SJCRH30 (cell line): ENCODE measurements around the gene THY1. TPM values are rescaled to one million over a fixed set of nuclear protein-coding genes. Genes with fewer than 3 reads are reported as not detected.
"Not testable (repeated sequence)": the region's sequence is repeated elsewhere in the genome, so short reads cannot be mapped to it uniquely, and the experiment has no call there.

Experiments
- DNase-seq, 2 experiments: peaks; one replicate each; pipeline ENCODE4 v3.0.0-alpha.2; 2015 to 2020
- H3K27ac ChIP-seq: fragments of 250-450 bp; sonication (Bioruptor Pico); 2 replicates; pipeline ENCODE4 v1.5.1; 2020; ENCODE audit warnings: mild to moderate bottlenecking, moderate library complexity
- H3K27me3 ChIP-seq: fragments of 250-450 bp; sonication (Bioruptor Pico); 2 replicates; pipeline ENCODE4 v1.5.1; 2020; ENCODE audit warnings: mild to moderate bottlenecking, moderate library complexity
- H3K36me3 ChIP-seq: fragments of 250-450 bp; sonication (Bioruptor Pico); 2 replicates; pipeline ENCODE4 v1.5.1; 2020; ENCODE audit warnings: mild to moderate bottlenecking, moderate library complexity
- H3K4me1 ChIP-seq: fragments of 250-450 bp; sonication (Bioruptor Pico); 2 replicates; pipeline ENCODE4 v1.5.1; 2020; ENCODE audit warnings: mild to moderate bottlenecking, moderate library complexity
- H3K4me3 ChIP-seq: fragments of 250-450 bp; sonication (Bioruptor Pico); 2 replicates; pipeline ENCODE4 v1.5.1; 2020; ENCODE audit warnings: mild to moderate bottlenecking, moderate library complexity
- H3K9me3 ChIP-seq: fragments of 250-450 bp; sonication (Bioruptor Pico); replicated peaks from 2 replicates; pipeline ENCODE4 v1.5.1; 2020; ENCODE audit warnings: mild to moderate bottlenecking, moderate library complexity
- total RNA-seq: library from RNA; depleted of rRNA; stranded (reverse); fragments of >200 nt; shearing (Covaris generic); gene quantifications from 2 replicates; pipeline ENCODE4 v1.2.3, GENCODE V29; 2014

THY1 gene
- total RNA-seq, 1 experiment from 2014 or later, result 2.5 TPM

DNA sequence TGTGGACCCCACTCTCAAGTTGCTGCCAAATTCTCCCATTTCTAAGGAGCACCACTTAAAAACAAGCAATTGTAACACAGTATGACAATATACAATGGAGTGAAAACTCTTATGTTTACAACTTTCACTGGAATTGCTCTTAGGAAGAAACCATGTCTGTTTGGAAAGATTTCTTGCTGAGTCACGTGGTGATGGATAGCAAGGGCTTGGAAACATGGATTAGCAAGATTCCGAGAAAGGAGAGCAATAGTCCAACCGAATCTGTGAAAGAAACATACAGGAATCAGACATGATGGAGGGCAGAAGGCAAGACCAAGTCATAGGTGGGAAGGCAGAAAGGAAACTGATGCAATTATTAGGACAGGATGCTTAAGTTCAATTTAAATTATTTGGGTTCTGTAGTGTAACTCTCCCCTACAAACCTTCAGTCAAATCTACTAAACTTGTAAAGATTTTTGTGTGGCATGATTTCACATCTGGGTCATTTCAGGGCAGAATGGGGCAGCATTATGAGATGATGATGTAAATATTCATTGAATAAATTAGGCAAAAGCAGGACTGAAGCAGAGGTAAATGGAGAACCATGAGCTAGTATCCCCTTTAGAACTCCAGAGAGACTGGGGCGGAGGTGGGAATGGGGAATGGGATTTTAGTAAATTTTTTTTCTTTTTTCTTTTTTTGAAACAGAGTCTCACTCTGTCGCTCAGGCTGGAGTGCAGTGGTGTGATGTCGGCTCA, 27.8 kb upstream of the THY1 start:
- no peaks in the 10 kb centered on the region for H3K4me1 ChIP-seq
- no peak for DNase-seq
- no peaks in the 10 kb centered on the region for H3K9me3 ChIP-seq
- H3K4me3 ChIP-seq, result no peak overlapping the region
- H3K27me3 ChIP-seq, result no peaks in the 10 kb centered on the region
- H3K36me3 ChIP-seq, result no peaks in the 10 kb centered on the region
- H3K27ac ChIP-seq, result no peak overlapping the region

DNA sequence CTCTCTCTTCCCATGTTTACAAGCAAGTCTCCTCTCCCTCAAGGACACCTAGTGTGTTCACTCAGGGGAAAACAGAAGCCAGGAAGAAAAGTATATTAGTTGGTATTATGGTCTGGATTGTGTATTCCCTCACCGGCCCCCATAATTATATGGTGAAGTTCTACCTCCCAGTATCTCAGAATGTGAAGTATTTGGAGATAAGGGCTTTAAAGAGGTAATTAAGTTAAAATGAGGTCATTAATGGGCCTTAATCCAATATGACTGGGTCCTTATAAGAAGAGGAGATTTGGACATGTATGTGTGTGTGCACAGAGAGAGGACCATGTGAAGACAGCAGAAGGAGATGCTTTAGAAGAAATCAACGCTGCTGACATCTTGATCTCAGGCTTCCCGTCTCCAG, 26.5 kb upstream of the THY1 start:
- Histone ChIP-seq H3K4me1 (no peaks in the 10 kb centered on the region), H3K36me3 (no peaks in the 10 kb centered on the region), H3K9me3 (no peaks in the 10 kb centered on the region), H3K4me3 (no peak overlapping the region), H3K27me3 (no peaks in the 10 kb centered on the region), H3K27ac (no peak overlapping the region)
- no peak for DNase-seq

DNA sequence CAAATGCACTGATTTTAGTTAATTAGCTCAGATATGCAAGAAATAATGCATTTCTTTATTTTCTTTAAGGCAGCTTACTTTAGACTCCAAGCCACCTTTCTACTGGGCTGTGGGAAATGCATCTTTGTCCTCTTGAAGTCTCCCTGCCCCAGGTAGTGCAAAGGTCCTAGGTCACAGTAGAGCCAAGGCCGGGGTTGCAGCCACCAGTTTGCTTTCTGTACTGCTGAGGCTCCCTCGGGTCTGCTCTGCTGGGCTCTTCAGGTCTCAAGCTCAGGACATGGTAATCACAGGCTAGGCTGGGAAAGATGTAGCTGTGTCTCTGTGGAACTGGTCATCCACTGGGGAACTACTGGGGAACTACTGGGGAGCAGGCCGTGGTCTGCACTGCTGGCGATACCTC, 25.4 kb upstream of the THY1 start:
- H3K4me1 ChIP-seq, result no peaks in the 10 kb centered on the region
- no peak for DNase-seq
- H3K36me3 ChIP-seq, result no peaks in the 10 kb centered on the region
- no peaks in the 10 kb centered on the region for H3K9me3 ChIP-seq
- no peak overlapping the region for H3K27ac ChIP-seq
- no peaks in the 10 kb centered on the region for H3K27me3 ChIP-seq
- H3K4me3 ChIP-seq, result no peak overlapping the region

DNA sequence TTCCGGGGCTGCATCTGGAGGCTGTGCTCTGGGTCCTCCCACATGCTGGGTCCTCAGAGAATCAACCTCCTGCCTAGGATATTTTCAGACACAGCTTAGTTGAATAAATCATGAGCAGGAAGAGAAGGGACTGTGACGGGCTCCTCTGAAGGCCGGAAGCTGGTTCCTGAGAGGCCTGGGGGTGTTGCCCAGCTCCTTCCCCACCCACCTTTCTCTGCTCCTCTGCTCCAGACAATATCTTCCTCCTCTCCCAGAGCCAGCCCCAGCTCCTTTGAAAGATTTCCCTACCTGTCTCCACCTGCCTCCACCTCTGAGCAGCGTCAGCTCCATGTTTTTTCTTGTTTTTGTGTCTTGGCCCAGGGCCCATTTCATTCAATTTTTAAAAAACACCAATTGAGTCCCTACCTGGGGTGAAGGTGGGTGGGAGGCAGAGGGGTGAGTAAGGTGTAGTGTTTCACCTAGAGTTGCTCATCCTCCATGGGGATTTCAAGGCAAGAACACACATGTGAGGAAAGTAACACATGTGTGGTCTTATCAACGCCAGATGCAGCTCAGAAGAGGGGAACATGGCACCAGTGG, 24.8 kb upstream of the THY1 start:
- Histone ChIP-seq H3K27me3 (no peaks in the 10 kb centered on the region), H3K36me3 (no peaks in the 10 kb centered on the region), H3K4me1 (no peaks in the 10 kb centered on the region), H3K27ac (no peak overlapping the region), H3K4me3 (no peak overlapping the region), H3K9me3 (no peaks in the 10 kb centered on the region)
- no peak for DNase-seq

DNA sequence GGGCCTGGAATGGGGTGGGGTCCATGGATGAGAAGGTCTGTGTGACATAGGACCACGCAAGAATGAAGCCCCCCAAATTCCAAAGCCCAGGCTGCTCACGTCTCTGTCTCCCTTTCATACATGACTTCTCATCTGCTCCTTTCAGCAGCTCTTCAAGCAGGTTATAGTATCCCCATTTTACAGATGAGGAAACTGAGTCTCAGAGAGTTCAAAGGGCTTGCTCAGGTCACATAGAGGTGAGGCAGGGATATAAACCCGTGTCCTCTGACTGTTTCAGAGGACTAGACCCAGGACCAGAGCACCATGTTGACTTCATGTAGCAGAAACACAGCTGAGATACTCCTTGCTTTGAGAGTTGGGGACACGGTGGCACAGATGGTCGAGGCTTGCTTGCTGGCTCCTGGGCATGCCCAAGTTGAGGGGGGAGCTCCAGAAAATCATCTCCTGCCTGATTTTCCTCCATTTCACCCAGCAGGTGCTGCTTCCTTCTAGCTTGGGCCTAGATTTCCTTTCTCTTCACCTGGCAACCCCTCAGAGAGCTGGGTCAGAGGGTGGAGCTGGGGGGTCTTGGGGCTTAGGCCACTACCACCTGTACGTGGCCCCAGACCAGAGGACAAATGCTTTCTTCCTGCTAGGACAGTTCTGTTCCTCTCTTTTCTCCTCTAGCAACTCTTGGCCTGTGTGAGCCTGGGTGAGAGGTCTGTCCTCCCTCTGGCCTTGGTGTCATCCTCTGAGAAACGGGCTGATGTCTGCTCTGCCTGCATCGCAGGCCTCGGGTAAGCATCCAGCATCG, 24.1 kb upstream of the THY1 start:
- Histone ChIP-seq H3K27me3 (no peaks in the 10 kb centered on the region), H3K36me3 (no peaks in the 10 kb centered on the region), H3K4me1 (no peaks in the 10 kb centered on the region), H3K27ac (no peak overlapping the region), H3K4me3 (no peak overlapping the region), H3K9me3 (no peaks in the 10 kb centered on the region)
- no peak for DNase-seq

DNA sequence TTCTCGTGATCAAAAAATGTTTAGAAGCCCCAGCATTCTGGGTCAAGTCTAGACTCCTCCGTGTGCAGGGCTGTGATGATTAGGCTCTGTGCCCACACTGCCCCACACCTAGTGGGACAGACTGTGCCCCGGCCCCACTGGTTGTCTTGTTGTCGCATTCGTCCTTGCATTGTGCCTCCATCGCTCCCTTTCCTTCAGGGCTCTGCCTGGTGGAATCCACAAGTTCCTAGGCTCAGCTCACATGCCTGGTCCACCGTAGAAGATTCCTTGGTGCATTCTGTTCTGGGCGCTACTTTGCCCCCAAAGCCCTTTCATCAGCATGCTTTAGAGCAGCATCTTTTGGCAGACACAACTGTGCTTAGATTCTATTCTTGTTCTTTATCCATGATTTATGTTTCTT, 23.5 kb upstream of the THY1 start:
- Histone ChIP-seq H3K27ac (no peak overlapping the region), H3K27me3 (no peaks in the 10 kb centered on the region), H3K4me3 (no peak overlapping the region), H3K9me3 (no peaks in the 10 kb centered on the region), H3K36me3 (no peaks in the 10 kb centered on the region), H3K4me1 (no peaks in the 10 kb centered on the region)
- DNase-seq, result no peak

DNA sequence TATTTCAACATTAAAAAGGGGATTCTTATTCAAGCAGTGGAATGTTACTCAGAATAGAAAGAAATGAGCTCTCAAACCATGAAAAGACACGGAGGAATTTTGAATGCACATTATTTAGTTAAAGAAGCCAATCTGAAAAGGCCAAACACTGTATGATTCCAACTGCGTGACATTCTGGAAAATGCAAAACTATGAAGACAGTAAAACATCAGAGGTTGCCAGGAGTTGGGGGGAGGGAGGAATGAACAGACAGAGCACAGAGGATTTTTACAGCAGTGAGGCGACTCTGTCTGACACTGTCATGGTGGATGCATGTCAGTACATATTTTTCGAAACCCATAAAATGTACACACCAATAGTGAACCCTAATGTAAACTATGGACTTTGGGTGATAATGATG, 22.9 kb upstream of the THY1 start:
- H3K9me3 ChIP-seq, result no peaks in the 10 kb centered on the region
- no peaks in the 10 kb centered on the region for H3K4me1 ChIP-seq
- H3K36me3 ChIP-seq, result no peaks in the 10 kb centered on the region
- DNase-seq, result no peak
- H3K4me3 ChIP-seq, result no peak overlapping the region
- no peak overlapping the region for H3K27ac ChIP-seq
- H3K27me3 ChIP-seq, result no peaks in the 10 kb centered on the region

DNA sequence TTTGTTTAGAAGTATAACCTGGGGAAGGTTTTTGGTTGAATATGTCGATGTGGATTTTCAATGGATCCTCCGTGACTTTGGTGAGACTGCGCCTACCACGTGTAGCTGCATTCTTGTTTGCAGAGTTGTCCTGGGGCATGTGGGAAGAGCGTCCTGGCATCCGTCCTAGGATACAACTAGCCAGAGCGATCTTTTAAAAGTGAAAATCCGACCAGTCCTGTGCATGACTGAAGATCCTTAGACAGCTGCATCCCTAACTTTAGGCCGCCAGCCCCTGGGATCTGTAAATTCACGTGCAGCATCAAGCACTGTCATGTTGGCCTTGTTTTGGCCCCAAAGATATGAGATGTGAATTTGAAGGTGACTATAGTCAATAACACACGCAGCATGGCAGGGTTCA, 22.4 kb upstream of the THY1 start:
- no peaks in the 10 kb centered on the region for H3K27me3 ChIP-seq
- no peak overlapping the region for H3K4me3 ChIP-seq
- H3K9me3 ChIP-seq, result no peaks in the 10 kb centered on the region
- no peak overlapping the region for H3K27ac ChIP-seq
- DNase-seq, result no peak
- H3K4me1 ChIP-seq, result no peaks in the 10 kb centered on the region
- no peaks in the 10 kb centered on the region for H3K36me3 ChIP-seq

DNA sequence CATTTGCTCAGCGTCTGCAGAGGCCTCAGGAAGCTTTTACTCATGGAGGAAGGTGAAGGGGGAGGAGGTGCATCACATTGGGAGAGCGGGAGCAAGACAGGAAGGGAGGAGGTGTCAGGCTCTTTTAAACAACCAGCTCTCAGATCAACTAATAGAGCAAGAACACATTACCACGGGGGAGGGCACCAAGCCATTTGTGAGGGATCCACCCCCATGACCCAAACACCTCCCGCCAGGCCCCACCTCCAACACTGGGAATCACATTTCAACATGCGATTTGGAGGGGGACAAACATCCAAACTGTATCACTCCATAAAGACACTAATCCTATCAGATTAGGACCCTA, 18.9 kb upstream of the THY1 start:
- DNase-seq, result no peak
- Histone ChIP-seq H3K4me3 (no peak overlapping the region), H3K27ac (no peak overlapping the region)

DNA sequence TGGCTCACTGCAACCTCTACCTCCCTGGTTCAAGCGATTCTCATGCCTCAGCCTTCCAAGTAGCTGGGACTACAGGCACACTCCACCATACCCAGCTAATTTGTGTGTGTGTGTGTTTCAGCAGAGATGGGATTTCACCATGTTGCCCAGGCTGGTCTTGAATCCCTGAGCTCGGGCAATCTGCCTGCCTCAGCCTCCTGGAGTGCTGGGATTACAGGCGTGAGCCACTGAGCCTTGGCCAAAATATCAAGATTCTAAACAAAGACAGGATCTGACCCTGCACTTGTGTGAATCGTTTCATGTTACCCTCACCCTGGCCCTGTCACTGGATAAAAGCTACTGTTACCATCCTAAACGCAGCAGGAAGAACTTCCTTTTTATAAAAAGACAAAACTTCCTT, 15.6 kb upstream of the THY1 start:
- no peaks in the 10 kb centered on the region for H3K27me3 ChIP-seq
- no peak overlapping the region for H3K4me3 ChIP-seq
- no peak for DNase-seq
- H3K9me3 ChIP-seq, result no peaks in the 10 kb centered on the region
- no peaks in the 10 kb centered on the region for H3K36me3 ChIP-seq
- no peaks in the 10 kb centered on the region for H3K4me1 ChIP-seq
- no peak overlapping the region for H3K27ac ChIP-seq

More for the DNA sequence above, 18.9 kb upstream of the THY1 start:
- Histone ChIP-seq H3K4me1 (no peaks in the 10 kb centered on the region), H3K27me3 (no peaks in the 10 kb centered on the region), H3K36me3 (no peaks in the 10 kb centered on the region), H3K9me3 (no peaks in the 10 kb centered on the region)

DNA sequence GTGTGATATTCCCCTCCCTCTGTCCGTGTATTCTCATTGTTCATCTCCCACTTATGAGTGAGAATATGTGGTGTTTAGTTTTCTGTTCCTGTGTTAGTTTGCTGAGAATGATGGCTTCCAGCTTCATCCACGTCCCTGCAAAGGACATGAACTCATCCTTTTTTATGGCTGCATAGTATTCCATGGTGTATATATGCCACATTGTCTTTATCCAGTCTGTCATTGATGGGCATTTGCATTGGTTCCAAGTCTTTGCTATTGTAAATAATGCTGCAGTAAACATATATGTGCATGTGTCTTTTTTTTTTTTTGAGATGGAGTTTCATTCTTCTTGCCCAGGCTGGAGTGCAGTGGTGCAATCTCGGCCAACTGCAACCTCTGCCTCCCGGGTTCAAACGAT, 14.5 kb upstream of the THY1 start:
- DNase-seq, H3K9me3 ChIP-seq, H3K4me1 ChIP-seq, H3K27ac ChIP-seq, H3K36me3 ChIP-seq, H3K27me3 ChIP-seq, H3K4me3 ChIP-seq: not testable (repeated sequence)

DNA sequence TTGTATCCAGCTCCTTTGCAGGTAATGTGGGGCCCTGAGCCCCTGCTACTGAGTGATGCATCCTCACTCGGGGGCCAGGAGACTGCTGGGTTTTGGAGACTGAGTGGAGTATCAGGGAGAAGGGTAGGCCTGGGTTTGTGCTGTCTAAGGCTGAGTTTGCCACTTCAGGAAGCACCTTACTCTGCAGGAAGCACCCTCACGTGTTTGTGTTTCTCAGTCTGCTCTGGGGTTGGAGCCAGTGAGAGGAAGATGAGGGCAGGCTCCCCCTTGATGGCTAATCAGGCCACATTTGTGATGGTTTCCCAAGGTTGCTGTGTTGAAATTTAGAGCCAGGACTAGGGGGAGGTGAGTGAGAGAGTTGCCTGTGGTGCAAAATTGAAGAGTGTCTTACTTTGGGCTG, 13.7 kb upstream of the THY1 start:
- Histone ChIP-seq H3K4me3 (no peak overlapping the region), H3K27ac (no peak overlapping the region), H3K4me1 (no peaks in the 10 kb centered on the region), H3K27me3 (no peaks in the 10 kb centered on the region), H3K9me3 (no peaks in the 10 kb centered on the region), H3K36me3 (no peaks in the 10 kb centered on the region)
- no peak for DNase-seq

DNA sequence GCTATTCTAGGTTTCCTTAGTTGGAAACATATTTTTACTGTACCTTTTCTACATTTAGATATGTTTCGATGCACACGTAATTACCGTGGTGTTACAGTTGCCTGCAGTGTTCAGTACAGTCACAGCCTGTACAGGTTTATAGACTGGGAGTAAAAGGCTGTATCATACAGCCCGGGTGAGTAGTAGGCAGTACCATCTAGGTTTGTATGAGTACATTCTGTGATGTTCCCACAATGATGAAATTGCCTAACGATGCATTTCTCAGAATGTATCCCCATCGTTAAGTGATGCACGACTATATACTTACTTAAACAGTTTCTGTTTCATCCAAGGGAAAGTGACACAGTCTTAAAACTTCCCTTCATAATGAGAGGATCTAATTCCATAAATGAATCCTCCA, 13.1 kb upstream of the THY1 start:
- no peak overlapping the region for H3K4me3 ChIP-seq
- no peaks in the 10 kb centered on the region for H3K27me3 ChIP-seq
- DNase-seq, result no peak
- no peaks in the 10 kb centered on the region for H3K4me1 ChIP-seq
- no peaks in the 10 kb centered on the region for H3K9me3 ChIP-seq
- H3K36me3 ChIP-seq, result no peaks in the 10 kb centered on the region
- no peak overlapping the region for H3K27ac ChIP-seq

DNA sequence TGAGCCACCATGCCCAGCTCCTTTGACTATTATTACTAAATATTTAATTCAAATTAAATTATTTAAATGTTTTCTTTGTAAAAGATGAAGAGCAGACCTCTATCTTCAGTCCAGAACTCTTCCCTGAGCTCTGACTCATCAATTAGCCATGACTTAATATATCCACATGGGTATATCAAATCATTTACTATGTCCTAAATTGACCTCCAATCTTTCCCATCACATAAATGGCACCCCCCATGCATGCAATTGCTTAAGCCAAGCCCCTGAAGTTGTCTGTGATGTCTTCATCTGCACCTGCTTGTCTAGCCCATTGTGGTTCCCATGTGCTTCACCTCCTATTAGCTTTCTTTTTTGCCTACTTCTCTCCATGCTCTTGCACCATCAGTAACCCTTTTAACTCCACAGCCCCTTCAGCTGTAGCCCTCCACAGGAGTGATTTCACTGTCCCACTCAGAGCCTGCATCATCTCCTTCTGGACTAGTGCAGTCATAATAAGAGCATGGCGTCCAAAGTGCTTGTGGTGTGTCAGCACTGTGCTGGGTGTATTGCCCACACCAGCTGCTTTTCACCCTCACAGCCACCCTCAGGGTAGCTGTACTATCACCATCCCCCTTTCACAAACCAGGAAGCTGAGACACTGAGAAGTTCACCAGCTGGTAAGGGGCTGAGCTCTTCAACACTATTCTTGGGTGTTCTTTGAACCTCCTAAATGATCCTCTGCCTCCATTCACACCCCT, 11.8 kb upstream of the THY1 start:
- H3K27me3 ChIP-seq, result no peaks in the 10 kb centered on the region
- no peak overlapping the region for H3K4me3 ChIP-seq
- H3K9me3 ChIP-seq, result no peaks in the 10 kb centered on the region
- H3K27ac ChIP-seq, result no peak overlapping the region
- no peaks in the 10 kb centered on the region for H3K36me3 ChIP-seq
- DNase-seq, result no peak
- no peaks in the 10 kb centered on the region for H3K4me1 ChIP-seq

DNA sequence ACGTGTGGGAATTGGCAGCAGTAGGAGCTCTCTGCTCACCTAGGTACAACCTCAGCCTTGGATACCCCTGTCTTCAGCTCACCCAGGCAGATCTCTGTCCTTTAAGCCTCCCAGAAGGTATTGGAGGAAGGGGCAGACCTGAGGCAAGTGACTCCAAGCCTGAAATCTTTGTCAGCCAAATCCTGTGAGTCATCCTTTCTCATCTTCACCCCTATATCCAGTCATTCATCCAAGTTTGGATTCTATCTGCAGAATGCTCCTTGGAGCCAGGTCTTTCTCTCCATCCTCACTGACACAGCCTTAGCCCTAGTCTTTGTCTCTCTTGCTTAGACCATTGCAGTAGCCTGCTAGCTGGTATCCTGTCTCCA, 10.4 kb upstream of the THY1 start:
- H3K4me1 ChIP-seq, result no peaks in the 10 kb centered on the region
- no peak for DNase-seq
- H3K27me3 ChIP-seq, result no peaks in the 10 kb centered on the region
- H3K36me3 ChIP-seq, result no peaks in the 10 kb centered on the region
- no peak overlapping the region for H3K27ac ChIP-seq
- no peaks in the 10 kb centered on the region for H3K9me3 ChIP-seq
- no peak overlapping the region for H3K4me3 ChIP-seq
